GM03348 (cell line): ENCODE measurements around the gene AGMO.
A peak's percentile ranks its signal among the peaks of the same experiment; 100 is the strongest.
"Not testable (repeated sequence)": the region's sequence is repeated elsewhere in the genome, so short reads cannot be mapped to it uniquely, and the experiment has no call there.

Experiments
- DNase-seq: peaks from one replicate; pipeline ENCODE4 v3.0.0; 2012; ENCODE audit warnings: low spot score

AGMO gene

DNA sequence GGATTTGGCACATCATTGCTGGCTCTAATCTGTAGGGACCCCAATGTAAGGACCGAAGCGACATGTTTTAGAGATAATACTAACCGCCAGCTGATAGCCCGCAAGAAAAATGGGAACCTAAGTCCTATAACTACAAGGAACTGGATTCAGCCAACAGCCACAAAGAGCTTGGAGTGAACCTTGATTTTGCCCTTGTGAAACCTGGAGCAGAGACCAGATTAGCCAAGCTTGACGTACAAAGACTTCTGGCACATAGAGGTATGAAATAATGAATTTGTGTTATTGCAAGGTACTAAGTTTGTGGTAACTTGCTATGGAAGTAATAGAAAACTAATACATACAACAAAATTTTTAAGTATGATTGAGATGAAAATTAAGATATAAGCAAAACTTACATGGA is 246.9 kb downstream of the AGMO start:
- no peak for DNase-seq

DNA sequence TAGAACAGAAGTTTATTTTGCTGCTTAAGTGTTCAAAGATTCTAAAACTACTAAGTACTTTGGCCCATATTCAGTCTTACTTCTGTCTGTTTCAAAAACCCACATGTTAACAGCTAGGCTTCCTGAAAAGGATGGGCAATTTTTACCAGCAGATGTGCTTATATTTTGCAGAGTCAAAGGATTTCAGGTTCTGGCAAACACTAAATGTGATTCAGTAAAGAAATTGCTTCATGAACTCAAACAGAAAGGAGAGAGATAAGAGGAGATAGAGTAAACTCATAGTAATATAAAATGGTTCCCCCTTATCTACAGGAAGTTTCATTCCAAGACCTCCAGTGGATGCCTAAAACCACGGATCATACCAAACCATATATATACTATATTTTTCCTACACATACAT is 248.5 kb downstream of the AGMO start:
- no peak for DNase-seq

DNA sequence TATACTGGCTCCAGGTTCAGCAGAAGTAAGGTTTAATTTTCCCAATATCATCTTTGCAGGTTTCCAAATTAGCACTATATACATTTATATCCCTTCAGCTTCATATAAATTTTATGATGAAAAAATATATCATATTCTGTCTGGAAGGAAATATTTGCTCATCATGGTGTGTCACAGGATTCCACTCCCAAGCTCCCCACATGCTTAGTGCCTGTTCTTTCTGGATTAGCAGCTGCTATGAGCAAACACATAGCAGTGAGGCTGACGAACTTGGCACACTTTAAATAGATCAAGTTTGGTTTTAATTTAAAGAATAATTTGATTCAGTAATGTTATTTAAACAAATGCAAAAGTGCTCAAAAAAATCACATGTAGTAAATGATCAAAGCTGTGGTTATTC is 251.9 kb downstream of the AGMO start:
- DNase-seq, result peak; percentile 27

DNA sequence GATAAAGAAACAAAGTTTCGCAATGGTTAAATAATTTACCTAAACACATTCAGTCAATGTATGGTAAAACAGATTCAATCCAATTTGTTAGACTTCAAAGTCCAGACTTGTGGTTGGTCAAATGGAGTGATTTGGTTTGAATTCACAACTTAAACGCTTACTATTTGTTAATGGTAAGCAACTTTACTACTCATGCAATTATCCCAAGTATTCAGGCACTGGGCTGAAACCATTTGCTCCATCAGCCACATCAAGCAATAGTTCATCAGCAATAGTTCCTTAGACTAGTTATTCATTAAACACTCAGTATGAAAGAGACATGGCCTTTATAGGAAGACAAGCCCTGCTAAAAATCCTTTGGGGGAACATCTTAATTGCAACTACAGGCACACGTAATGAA is 253.0 kb downstream of the AGMO start:
- DNase-seq, result no peak

DNA sequence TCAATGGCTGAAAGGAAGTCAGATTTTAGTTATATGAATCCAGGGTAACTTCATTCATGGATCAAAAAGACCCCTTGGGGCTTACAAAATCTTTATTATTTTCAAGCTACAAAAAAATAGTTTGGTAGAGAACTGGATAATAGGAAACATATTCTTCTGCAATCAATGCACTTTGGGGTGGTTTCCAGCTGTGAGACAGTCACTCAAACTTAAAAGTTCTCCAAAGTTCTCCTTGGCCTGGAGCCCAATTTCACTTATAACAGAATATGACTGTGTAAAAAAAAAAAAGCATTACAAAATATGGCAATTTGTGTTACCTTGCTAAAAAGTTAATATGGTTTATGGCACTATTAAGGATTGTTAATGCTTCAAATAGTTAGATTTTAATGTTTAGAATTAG is 255.5 kb downstream of the AGMO start:
- no peak for DNase-seq

DNA sequence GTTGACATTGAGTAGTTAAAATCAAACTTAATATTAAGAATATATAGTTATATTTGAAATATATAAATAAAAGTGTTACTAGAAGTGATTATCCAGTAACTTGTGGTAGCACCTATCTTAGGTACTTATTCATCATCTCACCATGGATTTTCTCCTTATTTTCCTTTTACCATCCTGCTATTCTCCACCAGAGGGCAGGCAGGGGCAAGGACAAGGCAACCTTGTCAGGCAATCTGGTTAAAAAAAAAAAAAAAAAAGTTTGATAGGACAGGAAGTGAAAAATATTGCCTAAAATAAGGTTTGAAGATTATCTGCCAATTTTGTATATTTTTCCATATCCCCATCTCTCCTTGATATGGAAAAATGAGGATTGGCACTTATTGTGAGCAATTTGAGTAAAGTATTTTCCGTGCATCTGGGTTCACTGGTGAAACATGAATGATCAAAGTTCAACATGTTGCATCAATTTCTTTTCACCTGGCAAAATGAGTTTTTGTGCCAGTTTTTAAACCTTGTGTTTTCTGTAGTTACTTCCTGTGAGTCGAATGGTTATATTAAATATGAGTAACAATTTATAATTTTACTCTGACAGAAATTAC is 256.7 kb downstream of the AGMO start:
- peak; percentile 50 for DNase-seq

DNA sequence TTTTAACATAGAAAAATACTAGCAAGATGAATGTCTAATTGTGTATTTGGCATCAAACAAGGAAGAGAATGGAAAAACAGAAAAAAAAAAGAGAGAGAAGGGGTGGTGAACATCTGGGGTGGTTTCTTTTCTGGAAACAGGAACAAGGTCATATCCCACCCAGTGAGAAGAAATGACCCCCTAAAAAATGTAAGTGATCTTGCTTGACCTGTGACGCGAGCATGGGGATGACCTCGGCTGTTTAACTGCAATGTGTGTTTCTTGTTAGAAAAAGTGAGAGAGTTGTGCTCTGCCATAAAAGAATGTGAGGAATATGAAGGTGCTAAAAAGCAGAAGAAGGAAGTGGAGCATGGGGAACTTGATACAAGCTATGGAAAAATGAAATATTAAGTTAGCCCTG is 258.5 kb downstream of the AGMO start:
- no peak for DNase-seq

DNA sequence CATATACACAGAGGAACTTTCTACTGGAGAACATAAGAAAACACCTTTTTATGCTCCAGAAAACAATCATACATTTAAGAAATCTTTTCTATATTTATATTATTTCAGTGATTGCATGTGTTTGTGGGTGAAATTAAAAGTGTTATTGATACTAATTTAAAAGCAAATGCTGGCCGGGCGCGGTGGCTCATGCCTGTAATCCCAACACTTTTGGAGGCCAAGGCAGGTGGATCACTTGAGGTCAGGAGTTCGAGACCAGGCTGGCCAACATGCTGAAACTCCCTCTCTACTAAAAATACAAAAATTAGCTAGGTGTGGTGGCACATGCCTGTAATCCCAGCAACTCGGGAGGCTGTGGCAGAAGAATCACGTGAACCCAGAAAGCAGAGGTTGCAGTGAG is 260.8 kb downstream of the AGMO start:
- not testable (repeated sequence) for DNase-seq

DNA sequence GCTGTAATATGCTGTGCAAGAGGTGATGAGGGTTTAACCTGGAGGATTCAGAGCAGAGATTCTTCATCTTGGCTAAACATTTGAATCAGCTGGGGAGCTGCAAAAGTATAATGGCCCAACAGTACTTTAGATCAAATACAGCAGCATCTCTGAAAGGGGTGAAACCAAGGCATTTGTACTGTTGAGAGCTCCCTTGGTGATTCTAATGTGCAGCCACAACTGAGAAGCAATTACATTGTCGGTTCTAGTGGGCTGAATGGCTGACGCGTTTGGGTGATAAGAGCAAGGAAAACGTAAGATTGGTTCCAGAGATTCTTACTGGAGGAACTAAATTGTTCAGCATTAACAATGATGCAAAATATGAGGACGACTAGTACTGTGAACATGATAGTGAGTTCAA is 269.7 kb downstream of the AGMO start:
- no peak for DNase-seq

DNA sequence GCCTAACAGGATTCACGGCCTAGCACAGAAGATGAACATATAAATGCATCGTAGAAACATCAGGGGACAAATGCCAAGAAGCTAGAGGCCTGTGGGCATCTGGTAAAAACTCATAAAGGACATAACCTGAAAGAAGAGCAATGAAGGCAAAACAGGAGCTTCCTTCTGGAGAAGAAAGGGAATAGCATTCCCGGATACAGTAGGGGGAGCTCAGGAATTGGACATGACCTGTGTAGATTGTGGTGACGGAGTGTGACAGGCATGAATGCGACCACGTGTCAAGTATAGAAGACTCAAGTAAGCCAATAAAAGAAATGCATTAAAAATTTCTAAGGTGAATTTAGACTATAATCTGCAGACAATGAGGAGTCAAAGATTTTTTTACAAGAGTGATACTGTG is 270.1 kb downstream of the AGMO start:
- DNase-seq, result no peak

DNA sequence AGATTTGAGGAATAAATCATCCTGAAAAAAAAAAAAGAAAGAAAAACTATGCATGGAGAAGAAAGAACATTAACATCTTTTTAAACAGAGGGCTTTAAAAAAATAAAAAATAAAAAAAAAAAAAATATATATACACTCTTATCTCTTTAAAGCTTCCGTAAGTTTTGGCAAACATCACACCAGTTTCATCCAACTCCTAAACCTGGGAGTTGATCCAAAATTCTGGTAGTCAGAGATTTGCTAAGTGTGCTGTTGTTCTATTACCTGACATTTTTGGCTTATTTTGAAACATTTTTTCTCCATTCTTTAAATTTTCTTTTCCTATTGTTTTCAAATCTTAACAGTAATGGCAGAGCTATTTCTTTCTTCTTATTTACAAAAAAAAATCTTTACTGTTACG is 273.1 kb downstream of the AGMO start:
- DNase-seq, result no peak

DNA sequence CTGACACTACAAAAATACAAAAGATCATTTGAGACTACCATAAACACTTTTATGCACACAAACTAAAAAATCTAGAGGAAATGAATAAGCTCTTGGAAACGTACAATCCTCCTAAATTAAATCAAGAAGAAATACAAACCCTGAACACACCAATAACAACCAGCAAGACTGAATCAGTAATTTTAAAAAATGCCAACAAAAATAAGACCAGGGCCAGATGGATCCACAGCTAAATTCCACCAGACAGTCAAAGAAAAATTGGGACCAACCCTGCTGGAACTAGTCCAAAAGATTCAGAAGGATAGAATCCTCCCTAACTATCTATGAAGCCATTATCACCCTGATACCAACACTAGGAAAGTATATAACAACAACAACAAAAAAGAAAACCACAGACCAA is 277.4 kb downstream of the AGMO start:
- no peak for DNase-seq

DNA sequence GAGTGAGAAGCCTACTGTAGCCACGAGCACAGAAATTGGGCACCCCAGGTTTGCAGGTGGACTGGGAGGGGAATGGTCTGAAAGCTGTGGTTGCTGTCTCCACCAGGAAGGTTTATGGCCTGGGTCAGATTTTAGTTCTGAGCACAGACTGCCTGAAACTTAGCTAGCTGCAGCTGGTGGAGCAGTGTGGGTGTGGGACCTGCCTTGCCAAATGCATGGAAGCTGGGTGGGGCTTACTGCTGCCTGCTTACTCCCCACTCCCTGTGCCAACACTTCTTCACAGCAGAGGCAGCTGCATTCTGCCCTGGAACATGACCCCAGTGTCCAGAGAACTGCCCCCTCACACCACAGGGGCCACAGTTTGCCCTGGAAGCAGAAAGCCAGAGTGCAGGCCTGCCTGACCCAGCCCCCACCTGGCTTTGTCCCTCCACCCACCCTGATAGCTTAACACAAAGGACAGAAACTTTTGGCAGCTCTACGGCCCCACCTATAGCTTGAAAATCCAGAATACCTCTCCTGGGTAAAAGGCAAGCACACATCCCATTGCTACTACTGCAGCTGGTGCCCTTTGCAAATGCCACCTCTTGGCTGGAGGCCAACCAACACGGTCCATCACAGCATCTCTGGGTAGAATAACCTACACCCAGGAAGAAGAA is 281.6 kb downstream of the AGMO start:
- DNase-seq, result peak; percentile 26

DNA sequence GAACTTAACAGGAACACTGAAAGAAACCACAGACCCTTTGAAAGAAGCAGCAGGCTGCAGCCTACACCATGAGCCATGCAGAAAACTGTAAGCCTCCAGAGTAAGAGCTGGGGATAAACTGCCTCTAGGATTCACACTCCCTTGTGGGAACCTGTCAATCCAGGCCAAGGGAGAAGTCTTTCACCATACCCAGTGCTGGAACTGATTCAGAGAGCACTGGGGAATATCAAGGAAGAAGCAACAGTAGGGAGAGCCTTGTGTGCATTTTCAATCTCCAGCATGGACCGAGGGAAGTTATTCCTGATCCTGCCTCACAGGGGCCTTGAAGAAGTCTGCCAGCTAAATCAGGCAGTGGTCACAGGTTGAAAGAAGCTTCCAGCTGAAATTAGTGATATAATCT is 282.2 kb downstream of the AGMO start:
- DNase-seq, result no peak

DNA sequence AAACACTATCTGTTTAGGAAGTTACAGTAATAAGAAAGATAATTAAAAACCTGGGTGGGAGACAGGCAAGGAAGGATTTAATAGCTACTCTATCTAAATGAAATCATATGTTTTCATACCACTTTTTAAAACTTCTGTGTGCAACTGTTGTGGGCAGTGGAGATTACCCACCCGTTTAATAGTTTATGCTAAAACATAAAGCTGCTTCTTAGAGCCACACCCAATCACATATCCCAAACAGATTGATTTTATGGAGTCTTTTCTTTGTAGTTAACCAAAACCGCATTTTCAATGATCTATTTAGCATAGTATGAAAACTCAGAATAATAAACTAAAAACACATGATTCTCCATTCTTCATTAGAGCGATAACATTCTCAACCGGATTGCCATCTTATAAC is 304.1 kb downstream of the AGMO start:
- no peak for DNase-seq

DNA sequence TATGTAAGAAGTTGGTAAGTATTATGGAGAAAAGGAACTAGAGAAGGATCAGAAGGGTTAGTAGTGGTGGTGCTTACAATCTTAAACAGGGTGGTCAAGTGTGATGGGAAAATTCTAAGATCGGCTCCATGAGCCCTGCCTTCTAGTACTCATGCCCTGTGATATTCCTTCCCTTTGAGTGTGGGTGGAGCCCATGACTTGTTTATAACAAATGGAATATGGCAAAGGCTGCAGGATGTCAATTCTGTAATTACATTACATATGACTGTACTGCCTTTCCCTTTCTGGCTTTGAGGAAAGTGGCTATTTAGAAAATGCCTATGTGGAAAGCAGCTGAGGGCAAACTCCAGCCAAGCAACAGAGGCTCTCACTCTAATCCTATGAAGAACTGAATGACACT is 309.6 kb downstream of the AGMO start:
- no peak for DNase-seq

DNA sequence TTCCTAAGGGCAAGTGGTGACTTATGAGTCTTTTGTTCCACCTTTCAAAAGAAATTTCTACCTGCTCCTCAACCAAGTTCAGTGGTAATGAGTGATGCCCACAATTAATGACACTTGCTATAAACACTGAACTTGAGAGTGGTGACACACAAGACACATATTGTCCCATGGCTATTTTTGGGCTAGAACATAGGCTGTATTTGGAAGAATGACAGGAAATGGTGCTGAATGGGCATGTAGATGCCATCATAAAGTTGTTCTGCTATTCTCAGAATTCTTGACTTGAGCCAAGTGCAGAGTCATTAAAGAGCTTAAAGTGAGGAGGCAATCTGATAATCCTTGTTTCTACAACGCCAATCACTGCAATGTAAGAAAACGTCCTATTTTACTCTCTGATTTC is 313.3 kb downstream of the AGMO start:
- no peak for DNase-seq

DNA sequence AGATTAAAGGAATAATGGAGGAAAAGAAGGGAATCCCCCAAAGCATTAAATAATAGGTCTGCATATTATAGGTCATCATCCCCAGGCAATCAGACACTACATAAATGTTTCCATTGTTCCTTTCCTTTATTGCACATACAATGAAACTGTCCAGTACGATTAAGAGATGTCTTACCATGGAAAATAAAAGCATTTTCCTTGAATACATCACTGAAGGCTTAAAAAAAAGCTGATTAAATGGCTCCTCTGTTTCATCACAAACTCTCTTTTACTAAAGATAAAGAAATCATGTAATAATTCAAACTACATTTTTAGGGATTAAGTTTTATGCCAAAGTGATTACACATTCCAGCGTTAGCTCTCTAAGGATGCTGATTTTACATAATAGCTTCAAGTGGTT is 316.0 kb downstream of the AGMO start:
- no peak for DNase-seq

DNA sequence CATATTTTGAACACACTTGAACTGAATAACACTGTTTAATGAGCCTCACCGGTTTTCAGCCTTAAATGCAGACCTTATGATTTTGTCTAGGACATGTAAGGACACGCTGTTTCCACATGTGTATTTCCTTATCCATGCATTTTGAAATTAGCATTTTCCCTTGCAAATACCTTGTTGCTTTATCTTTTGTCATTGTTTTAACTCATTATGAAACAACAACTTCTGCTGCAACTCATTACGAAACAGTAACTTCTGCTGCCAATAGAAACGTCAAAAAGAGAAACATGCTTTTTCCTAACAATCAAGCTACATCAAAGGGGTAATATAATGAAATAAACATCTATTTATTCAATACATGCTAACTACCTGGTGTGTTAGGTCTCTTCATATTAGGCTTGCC is 322.0 kb downstream of the AGMO start:
- no peak for DNase-seq

DNA sequence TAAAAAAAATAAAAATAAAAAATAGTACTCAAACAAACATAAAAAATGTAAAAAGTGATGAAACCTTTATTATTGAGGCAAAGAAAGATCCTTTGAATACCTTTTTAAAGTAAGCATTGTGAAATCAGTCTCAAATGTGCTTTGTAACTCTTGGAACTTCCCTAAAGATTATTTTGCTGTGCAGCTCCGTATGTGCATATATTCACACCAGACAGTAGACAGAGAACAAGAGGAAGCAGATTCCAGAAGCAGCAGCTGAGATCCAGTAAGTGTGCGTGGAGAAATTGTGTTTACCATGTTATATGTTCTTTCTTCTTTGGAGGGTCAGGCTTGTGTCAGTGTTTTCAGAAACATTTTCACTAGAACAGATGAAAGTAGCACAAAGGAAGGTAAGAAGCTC is 324.9 kb downstream of the AGMO start:
- no peak for DNase-seq

DNA sequence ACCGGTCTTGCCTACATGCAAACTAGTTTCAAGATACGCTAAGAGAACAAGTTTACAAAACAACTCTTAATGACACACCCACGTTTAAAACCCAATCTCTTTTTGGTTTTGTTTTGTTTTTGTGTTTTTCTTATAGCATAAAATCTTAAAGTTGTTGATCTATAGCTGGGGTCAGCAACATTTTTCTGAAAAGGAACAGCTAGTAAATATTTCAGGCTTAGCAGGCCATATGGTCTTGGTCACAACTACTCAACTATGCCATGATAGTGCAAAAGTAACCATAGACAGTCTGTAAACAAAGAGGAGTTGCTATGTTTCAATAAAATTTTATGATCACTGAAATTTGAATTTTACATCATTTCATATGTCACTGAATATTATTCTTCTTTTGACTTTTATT is 327.4 kb downstream of the AGMO start:
- DNase-seq, result no peak

DNA sequence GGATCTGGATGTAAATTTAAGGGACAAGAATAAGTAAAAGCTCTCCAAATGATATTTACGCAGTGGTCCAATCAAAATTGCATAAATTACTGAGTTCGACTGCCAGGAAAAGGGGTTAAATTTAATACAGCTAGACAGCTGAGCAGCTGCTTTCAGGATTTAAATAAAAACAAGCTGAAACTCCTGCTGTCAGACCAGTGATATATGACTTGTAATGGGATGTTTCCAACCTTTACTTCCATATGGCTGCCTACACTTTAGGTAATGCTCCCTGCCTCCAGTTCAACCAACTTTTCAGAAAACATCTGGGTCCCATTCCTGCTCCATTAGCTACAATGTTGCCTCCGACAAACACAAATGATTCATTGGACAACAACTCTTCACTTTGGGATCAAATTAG is 333.0 kb downstream of the AGMO start:
- DNase-seq, result no peak

DNA sequence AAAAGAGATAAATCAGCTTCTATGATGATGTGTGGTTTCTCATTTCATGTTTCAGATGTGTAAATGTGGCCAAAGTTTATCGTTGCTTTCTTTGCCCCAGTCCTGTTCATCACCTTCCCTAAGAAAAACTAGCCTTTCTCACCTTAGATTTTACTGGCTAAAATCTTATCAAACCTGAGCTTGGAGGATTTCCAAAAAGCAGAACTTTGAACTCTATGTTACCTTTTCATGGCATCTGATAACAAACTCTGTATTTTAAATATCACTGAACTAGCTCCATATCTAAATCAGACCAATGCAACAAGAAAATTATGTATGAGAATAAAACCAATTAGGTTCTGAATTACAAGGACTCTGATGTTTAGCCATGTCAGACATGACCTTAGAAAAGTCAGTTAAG is 335.8 kb downstream of the AGMO start:
- no peak for DNase-seq

DNA sequence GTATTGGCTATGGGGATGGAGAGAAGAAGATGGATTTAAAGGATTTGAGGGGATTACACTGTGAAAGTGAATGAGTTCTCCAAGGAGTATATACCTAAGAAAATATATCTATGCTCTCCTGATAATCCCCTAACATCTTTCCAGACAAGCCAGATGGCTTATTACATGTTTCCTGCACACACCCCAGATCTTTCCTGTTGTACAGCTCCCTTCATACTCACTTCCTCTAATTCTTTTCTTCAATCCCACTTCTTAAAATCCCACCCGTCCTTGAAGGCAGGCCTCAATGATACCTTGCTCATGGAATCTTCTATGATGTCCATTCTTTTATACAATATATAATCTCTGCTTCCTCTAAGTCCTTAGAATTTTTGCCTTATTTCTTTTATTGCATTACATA is 342.1 kb downstream of the AGMO start:
- DNase-seq, result no peak

DNA sequence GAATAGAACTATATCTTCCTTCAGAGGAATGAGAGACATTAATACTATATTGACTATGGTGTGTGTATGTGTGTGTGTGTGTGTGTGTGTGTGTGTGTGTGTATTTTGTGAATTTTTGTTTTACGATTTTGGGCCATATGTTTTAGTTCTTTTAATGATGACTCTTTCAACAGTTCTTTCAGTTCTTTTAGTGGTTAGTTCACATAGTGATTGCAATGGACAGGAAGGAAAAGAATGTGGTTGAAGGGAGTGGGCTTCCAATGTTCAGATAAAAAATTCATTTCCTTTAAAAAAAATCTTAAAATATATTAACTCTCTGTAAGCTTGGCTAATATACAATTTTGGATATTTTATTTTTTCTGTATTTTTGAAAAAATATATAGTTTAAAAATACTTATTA is 343.6 kb downstream of the AGMO start:
- no peak for DNase-seq
